ENCODE results near the gene GORASP1.

GORASP1 gene

DNA sequence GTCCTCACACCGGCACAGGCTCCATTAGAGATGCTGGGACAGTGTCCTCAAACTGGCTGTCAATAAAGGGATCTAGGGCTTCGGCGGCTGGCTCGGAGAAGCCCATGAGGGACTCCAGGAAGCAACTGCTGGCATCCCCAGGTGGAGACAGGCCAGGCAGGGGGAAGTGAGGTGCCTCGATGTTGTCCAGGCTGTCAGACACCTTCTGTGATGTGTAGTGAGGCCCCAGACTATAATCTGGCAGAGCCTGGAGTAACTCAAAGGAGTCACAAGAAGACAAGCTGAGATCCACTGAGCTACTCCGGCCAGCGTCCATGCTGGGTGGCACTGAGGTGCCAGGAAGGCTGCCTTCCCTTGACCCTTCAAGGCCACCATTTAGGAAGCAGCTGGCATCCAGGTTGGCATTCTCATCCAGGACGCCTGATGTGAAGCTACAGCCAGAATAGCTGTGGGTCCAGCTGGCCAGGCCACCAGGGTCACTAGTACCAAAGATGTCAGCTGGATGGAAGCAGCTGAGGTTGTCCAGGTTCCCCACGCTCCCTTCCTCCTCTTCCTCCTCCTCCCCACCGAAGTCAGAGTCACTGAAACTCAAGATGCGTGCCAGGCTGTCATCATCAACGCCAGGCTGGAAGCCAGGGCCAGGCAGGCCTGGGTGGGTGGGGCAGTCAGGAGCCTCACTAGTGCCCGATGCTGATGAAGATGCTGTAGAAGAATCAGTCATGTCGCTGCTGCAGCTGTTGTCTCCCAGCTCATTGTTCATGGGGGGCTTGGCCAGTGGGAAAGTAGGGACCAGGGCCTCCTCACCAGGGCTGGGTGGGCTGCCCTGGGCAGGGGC is 35.8 kb upstream of the GORASP1 start:
- H3K27me3 ChIP-seq: no peaks in the 10 kb centered on the region
- H3K4me1 ChIP-seq: peaks cover 0 to 91% (median 70%) of the 10 kb centered on the region in 4 donors
- TF ChIP-seq, protein P1, sequence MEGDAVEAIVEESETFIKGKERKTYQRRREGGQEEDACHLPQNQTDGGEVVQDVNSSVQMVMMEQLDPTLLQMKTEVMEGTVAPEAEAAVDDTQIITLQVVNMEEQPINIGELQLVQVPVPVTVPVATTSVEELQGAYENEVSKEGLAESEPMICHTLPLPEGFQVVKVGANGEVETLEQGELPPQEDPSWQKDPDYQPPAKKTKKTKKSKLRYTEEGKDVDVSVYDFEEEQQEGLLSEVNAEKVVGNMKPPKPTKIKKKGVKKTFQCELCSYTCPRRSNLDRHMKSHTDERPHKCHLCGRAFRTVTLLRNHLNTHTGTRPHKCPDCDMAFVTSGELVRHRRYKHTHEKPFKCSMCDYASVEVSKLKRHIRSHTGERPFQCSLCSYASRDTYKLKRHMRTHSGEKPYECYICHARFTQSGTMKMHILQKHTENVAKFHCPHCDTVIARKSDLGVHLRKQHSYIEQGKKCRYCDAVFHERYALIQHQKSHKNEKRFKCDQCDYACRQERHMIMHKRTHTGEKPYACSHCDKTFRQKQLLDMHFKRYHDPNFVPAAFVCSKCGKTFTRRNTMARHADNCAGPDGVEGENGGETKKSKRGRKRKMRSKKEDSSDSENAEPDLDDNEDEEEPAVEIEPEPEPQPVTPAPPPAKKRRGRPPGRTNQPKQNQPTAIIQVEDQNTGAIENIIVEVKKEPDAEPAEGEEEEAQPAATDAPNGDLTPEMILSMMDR (IDR thresholded peaks at IDR 0.05): no peak
- no peak overlapping the region for H3K27ac ChIP-seq
- intact Hi-C loops (cut with DNase I; ENCODE audit: low total_unique reads): no loop called here
- H3K36me3 ChIP-seq: peaks cover 34 to 67% (median 66%) of the 10 kb centered on the region in 3 donors
- peak in 1 of 2 donors; percentile 57 for DNase-seq
- no peak overlapping the region for H3K4me3 ChIP-seq
- no peaks in the 10 kb centered on the region for H3K9me3 ChIP-seq

GRCh38 chr3:39142067-39142466 is 34.6 kb upstream of the GORASP1 start:
- DNase-seq: no peak
- TF ChIP-seq, protein P1 (IDR thresholded peaks at IDR 0.05): no peak
- Histone ChIP-seq H3K27me3 (no peaks in the 10 kb centered on the region), H3K36me3 (peaks cover 34 to 79% (median 71%) of the 10 kb centered on the region in 3 donors), H3K9me3 (no peaks in the 10 kb centered on the region), H3K4me1 (peaks cover 0 to 82% (median 58%) of the 10 kb centered on the region in 4 donors), H3K4me3 (no peak overlapping the region), H3K27ac (peak overlapping the region; percentile 56 to 61)
- intact Hi-C loops (cut with DNase I; ENCODE audit: low total_unique reads): no loop called here

GRCh38 chr3:39141171-39141995 is 34.0 kb upstream of the GORASP1 start:
- H3K4me3 ChIP-seq: no peak overlapping the region

DNA sequence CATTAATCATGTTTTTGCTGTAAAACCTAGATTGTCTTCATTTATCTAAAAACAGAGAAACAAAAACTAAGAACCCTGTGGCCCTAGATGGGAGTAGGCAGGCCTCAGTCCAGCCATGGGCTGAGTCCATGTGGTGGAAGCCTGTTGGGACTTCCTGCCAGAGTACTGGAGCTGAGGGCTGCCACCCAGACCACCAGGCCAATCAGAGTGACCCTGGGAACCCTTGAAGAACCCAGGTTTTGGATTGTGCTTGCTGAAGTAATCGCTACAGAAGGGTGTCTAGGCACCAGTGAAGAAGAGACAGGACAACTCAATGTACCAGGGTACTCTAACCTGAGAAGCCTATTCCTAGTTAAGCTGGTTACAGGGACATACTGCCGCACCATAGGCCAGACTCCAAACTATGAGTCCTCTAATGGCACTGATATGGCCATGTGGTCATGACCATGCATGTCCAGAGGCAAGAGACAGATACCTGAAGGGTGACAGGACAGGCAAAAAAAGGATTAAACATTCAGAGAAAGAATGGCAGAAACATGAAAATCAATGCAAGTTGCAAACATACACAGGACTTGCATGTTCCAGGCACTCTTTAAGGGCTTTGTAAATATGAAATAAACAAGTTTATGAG is 33.0 kb upstream of the GORASP1 start:
- peaks cover 34 to 76% (median 63%) of the 10 kb centered on the region in 3 donors for H3K36me3 ChIP-seq
- intact Hi-C loops (cut with DNase I; ENCODE audit: low total_unique reads): no loop called here
- TF ChIP-seq, protein P1 (IDR thresholded peaks at IDR 0.05): no peak
- no peaks in the 10 kb centered on the region for H3K27me3 ChIP-seq
- H3K9me3 ChIP-seq: no peaks in the 10 kb centered on the region
- no peak overlapping the region for H3K4me3 ChIP-seq
- H3K27ac ChIP-seq: peak overlapping the region; percentile 45 to 61
- H3K4me1 ChIP-seq: peaks cover 0 to 65% (median 43%) of the 10 kb centered on the region in 4 donors
- no peak for DNase-seq

More at GRCh38 chr3:39141171-39141995, 34.0 kb upstream of the GORASP1 start:
- TF ChIP-seq, protein P1 (IDR thresholded peaks at IDR 0.05): no peak
- Histone ChIP-seq H3K9me3 (no peaks in the 10 kb centered on the region), H3K36me3 (peaks cover 34 to 84% (median 72%) of the 10 kb centered on the region in 3 donors), H3K27me3 (no peaks in the 10 kb centered on the region), H3K27ac (peak overlapping the region; percentile 56 to 61), H3K4me1 (peaks cover 0 to 75% (median 51%) of the 10 kb centered on the region in 4 donors)
- intact Hi-C loops (cut with DNase I; ENCODE audit: low total_unique reads): no loop called here
- DNase-seq: peak; percentile 20 to 78

GRCh38 chr3:39139442-39139841 is 32.0 kb upstream of the GORASP1 start:
- Histone ChIP-seq H3K27me3 (no peaks in the 10 kb centered on the region), H3K36me3 (peaks cover 25 to 74% (median 53%) of the 10 kb centered on the region in 3 donors), H3K4me3 (no peak overlapping the region), H3K27ac (peak overlapping the region; percentile 29 to 45), H3K4me1 (peaks cover 0 to 61% (median 41%) of the 10 kb centered on the region in 4 donors), H3K9me3 (no peaks in the 10 kb centered on the region)
- intact Hi-C loops (cut with DNase I; ENCODE audit: low total_unique reads): no loop called here
- TF ChIP-seq, protein P1 (IDR thresholded peaks at IDR 0.05): no peak
- peak in 1 of 2 donors; percentile 4 for DNase-seq
